Measurements from ENCODE around the gene ADSS1.
A peak's percentile ranks its signal among the peaks of the same experiment; 100 is the strongest.
"Not testable (repeated sequence)": the region's sequence is repeated elsewhere in the genome, so short reads cannot be mapped to it uniquely, and the experiment has no call there.

The ADSS1 gene

DNA sequence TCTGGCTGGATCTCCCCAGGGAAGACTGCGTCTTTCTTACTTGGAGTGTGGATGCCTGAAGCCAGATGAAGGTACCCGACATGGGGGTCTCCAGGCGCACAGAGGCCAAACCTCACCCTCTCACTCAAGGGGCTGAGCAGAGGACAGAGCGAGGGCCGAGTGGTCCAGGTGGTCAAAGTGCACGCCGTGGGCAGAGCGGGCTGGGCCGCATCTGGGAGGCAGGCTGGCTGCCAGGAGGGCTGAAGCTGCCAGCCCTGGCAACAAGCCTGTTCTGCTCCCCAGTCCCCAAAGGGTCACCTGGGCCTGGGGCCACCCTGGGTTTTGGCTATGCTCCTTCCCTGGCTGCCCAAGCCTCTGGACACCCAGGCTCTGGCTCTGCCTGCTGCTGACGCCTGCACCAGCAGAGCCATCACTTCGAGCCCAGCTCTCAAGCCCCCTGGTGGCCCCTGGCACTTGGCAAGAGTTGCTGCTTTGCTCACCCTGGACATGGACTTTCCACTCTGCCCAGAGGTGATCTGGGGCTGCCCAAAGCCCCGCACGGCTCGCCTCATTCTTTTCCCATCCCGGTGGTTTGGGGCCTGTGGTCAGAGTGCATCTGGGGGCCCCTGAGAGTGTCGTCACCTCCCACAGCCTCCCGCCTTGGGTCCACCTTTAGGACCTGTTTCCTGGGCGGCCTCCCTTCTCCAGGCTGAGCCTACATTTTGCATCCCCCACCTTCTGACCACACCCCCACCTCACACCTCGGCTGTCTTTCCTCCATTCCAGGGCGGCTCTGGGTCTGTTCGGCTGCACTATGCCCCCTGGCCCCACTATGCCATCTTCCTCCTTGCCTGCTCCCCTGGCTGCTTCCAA is 2.8 kb downstream of the ADSS1 start:
- no peak overlapping the region for H3K4me3 ChIP-seq (ENCODE audit: low read depth, low read length)
- TF ChIP-seq CTCF (IDR thresholded peaks at IDR 0.05; ENCODE audit: low read depth, low read length, missing control alignments), result no peak
- DNase-seq (ENCODE audit: low read depth), result no peak

GRCh38 chr14:104728631-104729030 is 4.6 kb downstream of the ADSS1 start:
- no peak for TF ChIP-seq CTCF (IDR thresholded peaks at IDR 0.05; ENCODE audit: low read depth, low read length, missing control alignments)
- no peak for DNase-seq (ENCODE audit: low read depth)

DNA sequence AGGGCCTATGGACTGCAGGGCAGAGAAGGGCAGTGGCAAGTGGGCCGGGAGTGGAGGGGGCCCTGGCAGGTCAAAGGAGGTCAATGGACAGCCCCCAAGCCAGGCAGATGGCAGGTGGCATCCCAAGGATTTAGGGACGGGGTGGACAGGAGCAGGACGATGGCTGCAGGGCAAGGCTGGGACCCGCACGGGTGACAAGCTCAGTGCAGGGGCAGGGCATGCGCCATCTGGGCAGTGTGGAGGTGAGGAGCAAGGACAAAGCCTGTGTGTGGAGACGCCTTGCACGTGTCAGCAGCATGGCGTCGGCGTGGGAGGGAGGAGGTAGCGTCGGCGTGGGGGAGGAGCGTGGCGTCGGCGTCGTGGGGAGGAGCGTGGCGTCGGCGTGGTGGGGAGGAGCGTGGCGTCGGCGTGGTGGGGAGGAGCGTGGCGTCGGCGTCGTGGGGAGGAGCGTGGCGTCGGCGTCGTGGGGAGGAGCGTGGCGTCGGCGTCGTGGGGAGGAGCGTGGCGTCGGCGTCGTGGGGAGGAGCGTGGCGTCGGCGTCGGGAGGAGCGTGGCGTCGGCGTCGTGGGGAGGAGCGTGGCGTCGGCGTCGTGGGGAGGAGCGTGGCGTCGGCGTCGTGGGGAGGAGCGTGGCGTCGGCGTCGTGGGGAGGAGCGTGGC is 5.3 kb downstream of the ADSS1 start:
- not testable (repeated sequence) for H3K4me3 ChIP-seq (ENCODE audit: low read depth, low read length); DNase-seq (ENCODE audit: low read depth)

More at GRCh38 chr14:104728631-104729030, 4.6 kb downstream of the ADSS1 start:
- H3K4me3 ChIP-seq (ENCODE audit: low read depth, low read length), result no peak overlapping the region

GRCh38 chr14:104729835-104730181 is 5.8 kb downstream of the ADSS1 start:
- no peak for DNase-seq (ENCODE audit: low read depth)

DNA sequence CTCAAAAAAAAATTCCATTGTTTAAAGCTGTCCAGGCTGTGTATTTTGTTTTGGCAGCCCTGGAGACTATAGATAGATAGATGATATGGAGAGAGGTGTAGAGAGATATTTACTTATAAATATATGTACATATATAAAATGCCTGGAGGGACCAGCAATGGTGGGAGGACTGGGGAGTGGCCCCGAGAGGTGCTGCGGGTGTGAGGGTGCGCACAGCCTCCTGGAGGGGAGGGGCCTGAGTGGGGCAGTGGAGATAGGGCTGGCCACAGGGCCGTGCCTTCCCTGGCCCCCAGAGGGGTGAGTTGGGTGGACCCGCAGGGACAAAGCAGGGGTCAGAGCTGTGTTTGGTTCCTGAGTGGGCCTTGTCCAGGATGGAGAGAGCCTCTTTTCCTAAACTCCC is 6.5 kb downstream of the ADSS1 start:
- TF ChIP-seq CTCF (IDR thresholded peaks at IDR 0.05; ENCODE audit: low read depth, low read length, missing control alignments), result no peak
- H3K4me3 ChIP-seq (ENCODE audit: low read depth, low read length), result no peak overlapping the region
- DNase-seq (ENCODE audit: low read depth), result no peak

More at GRCh38 chr14:104729835-104730181, 5.8 kb downstream of the ADSS1 start:
- TF ChIP-seq CTCF (IDR thresholded peaks at IDR 0.05; ENCODE audit: low read depth, low read length, missing control alignments), result no peak
- no peak overlapping the region for H3K4me3 ChIP-seq (ENCODE audit: low read depth, low read length)

- TF ChIP-seq CTCF (IDR thresholded peaks at IDR 0.05; ENCODE audit: low read depth, low read length, missing control alignments), result peak; percentile 45
- H3K4me3 ChIP-seq (ENCODE audit: low read depth, low read length), result no peak overlapping the region
- DNase-seq (ENCODE audit: low read depth), result no peak
Measured at GRCh38 chr14:104731320-104732294, 7.6 kb downstream of the ADSS1 start.

DNA sequence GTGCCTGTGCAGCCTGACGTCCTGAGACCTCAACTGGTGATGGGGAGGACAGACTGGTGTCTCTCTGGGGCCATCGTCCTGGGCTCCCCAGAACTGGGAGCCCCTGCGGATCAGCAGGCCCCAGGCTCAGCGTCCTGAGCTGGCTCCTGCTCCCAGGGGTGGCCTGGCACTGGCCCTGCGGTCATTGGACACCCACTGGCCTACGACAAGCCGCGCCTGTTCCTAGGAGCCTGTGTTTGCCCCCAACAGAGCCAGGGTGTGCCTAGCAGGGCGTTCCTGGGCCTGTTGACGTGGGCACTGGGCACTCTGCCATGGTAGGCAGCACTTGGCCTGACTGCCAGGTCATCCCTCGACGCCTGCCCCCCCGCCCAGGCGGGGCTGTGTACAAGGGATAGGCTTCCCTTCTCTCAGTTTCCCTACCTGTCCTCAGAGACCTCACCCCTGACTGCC is 8.4 kb downstream of the ADSS1 start:
- no peak for TF ChIP-seq CTCF (IDR thresholded peaks at IDR 0.05; ENCODE audit: low read depth, low read length, missing control alignments)
- no peak for DNase-seq (ENCODE audit: low read depth)
- H3K4me3 ChIP-seq (ENCODE audit: low read depth, low read length), result no peak overlapping the region

Data from GM12864 (cell line).